Endothelial cell of umbilical vein (primary cell): ENCODE measurements around the gene SAP130. TPM values are rescaled to one million over a fixed set of nuclear protein-coding genes. Genes with fewer than 3 reads are reported as not detected.

Experiments used
- BruUV-seq: library from RNA; stranded (reverse); fragments of 400-500 nt; replicated peaks from 2 replicates; lab custom pipeline; 2021; lab: Mats Ljungman, UMichigan
- CTCF ChIA-PET: fragments of 300-600, 350-600 bp; sonication (Branson Sonifier 250); formaldehyde crosslinking; loops from one replicate; lab custom pipeline; 2021; ENCODE audit warnings: antibody characterized with exemption, inconsistent platforms; lab: Charles Lee
- POLR2A ChIA-PET: fragments of 300-600, 350-600 bp; sonication (Branson Sonifier 250); formaldehyde crosslinking; loops from one replicate; lab custom pipeline; 2021; ENCODE audit warnings: antibody characterized with exemption, inconsistent platforms; lab: Charles Lee
- DNase-seq: peaks from one replicate; pipeline ENCODE4 v3.0.0-alpha.2; 2011; ENCODE audit warnings: low read depth, low spot score
- FAIRE-seq: peaks from 2 replicates; lab custom pipeline; 2011; peaks lifted over from hg19 to GRCh38; lab: Jason Lieb, UNC
- H2AFZ ChIP-seq: 2 replicates; pipeline ENCODE4 v1.6.0; 2012; ENCODE audit warnings: low read depth, low read length, control low read depth, inconsistent platforms
- H3K27ac ChIP-seq: 2 replicates; pipeline ENCODE4 v1.5.1; 2011; ENCODE audit warnings: low read depth, mild to moderate bottlenecking, control low read depth, low read length, moderate library complexity; ENCODE audit not compliant: insufficient read depth
- H3K27me3 ChIP-seq, 2 experiments: 2 replicates each; pipeline versions ENCODE4 v1.6.0 to v1.6.1; 2011; ENCODE audit warnings: low read length in 2 of 2, mixed read lengths in 1 of 2; ENCODE audit not compliant: control insufficient read depth in 2 of 2, insufficient read depth in 2 of 2
- H3K36me3 ChIP-seq, 2 experiments: 2 replicates in 1 of 2; 3 replicates in 1 of 2; pipeline ENCODE4 v1.5.1; 2011; ENCODE audit warnings: low read length in 2 of 2, mild to moderate bottlenecking in 1 of 2, moderate library complexity in 1 of 2; ENCODE audit not compliant: control insufficient read depth in 2 of 2, insufficient read depth in 2 of 2; ENCODE audit errors: extremely low read depth in 1 of 2
- H3K4me1 ChIP-seq: 3 replicates; pipeline ENCODE4 v1.5.1; 2011; ENCODE audit warnings: mild to moderate bottlenecking, low read length; ENCODE audit not compliant: control insufficient read depth, insufficient read depth; ENCODE audit errors: extremely low read depth
- H3K4me2 ChIP-seq: 2 replicates; pipeline ENCODE4 v1.6.1; 2011; ENCODE audit warnings: low read length, control low read depth, mixed read lengths; ENCODE audit not compliant: insufficient read depth
- H3K4me3 ChIP-seq, 3 experiments: fragments of 200-600 bp in 1 of 3; sonication (generic), shearing (Covaris generic) in 1 of 3; replicated peaks in 1 of 3; 2 replicates each; pipeline ENCODE4 v1.5.1; 2011 to 2016; ENCODE audit warnings: control low read depth in 3 of 3, low read length in 3 of 3, mild to moderate bottlenecking in 2 of 3, inconsistent platforms in 1 of 3, low read depth in 1 of 3, moderate library complexity in 1 of 3; ENCODE audit not compliant: insufficient read depth in 1 of 3
- H3K79me2 ChIP-seq: 2 replicates; pipeline ENCODE4 v1.6.0; 2012; ENCODE audit warnings: low read length, inconsistent platforms; ENCODE audit not compliant: control insufficient read depth, insufficient read depth
- H3K9ac ChIP-seq: replicated peaks from 2 replicates; pipeline ENCODE3; 2011; ENCODE audit warnings: low read length, control low read depth; ENCODE audit not compliant: insufficient read depth; ENCODE audit errors: extremely low read depth
- H3K9me1 ChIP-seq: replicated peaks from 3 replicates; pipeline ENCODE4 v1.6.0; 2011; ENCODE audit warnings: mild to moderate bottlenecking, low read length; ENCODE audit not compliant: control insufficient read depth, insufficient read depth; ENCODE audit errors: extremely low read depth
- H3K9me3 ChIP-seq: replicated peaks from 2 replicates; pipeline ENCODE4 v1.5.1; 2012; ENCODE audit warnings: low read length, inconsistent platforms; ENCODE audit not compliant: control insufficient read depth, insufficient read depth
- H4K20me1 ChIP-seq: replicated peaks from 2 replicates; pipeline ENCODE3; 2011; ENCODE audit warnings: mild to moderate bottlenecking, low read length; ENCODE audit not compliant: control insufficient read depth, insufficient read depth; ENCODE audit errors: extremely low read depth
- EZH2 ChIP-seq: IDR thresholded peaks from 2 replicates; pipeline ENCODE4 v1.6.1; 2012; ENCODE audit warnings: borderline replicate concordance, low read depth, mild to moderate bottlenecking, moderate library complexity, low read length, inconsistent platforms; ENCODE audit not compliant: severe bottlenecking
- FOS ChIP-seq: IDR thresholded peaks from 2 replicates; pipeline ENCODE4 v1.6.1; 2011; ENCODE audit warnings: mild to moderate bottlenecking, low read length, moderate library complexity, borderline replicate concordance; ENCODE audit not compliant: insufficient read depth
- GATA2 ChIP-seq: IDR thresholded peaks from 2 replicates; pipeline ENCODE4 v1.7.0; 2011; ENCODE audit warnings: low read depth, mild to moderate bottlenecking, moderate library complexity, mixed read lengths, low read length; ENCODE audit not compliant: insufficient read length, insufficient read depth
- JUN ChIP-seq: IDR thresholded peaks from 2 replicates; pipeline ENCODE4 v1.6.1; 2011; ENCODE audit warnings: borderline replicate concordance, low read depth; ENCODE audit not compliant: insufficient read length, insufficient read depth
- MYC ChIP-seq: IDR thresholded peaks from one replicate; pipeline ENCODE4 v1.6.1; 2011; ENCODE audit warnings: mild to moderate bottlenecking, low read depth, low read length
- POLR2A ChIP-seq: IDR thresholded peaks from 2 replicates; pipeline ENCODE4 v1.6.1; 2012; ENCODE audit warnings: low read depth, mild to moderate bottlenecking, control low read depth, low read length
- POLR2AphosphoS5 ChIP-seq: IDR thresholded peaks from 2 replicates; pipeline ENCODE4 v1.6.1; 2012; ENCODE audit warnings: low read depth, mild to moderate bottlenecking, control low read depth, low read length, moderate library complexity; ENCODE audit not compliant: insufficient read depth
- dilution Hi-C: fragments of 300-500 bp; cut with MboI; formaldehyde crosslinking; loops from one replicate; pipeline ENCODE4 v1.15.0; 2019; ENCODE audit warnings: low sequenced_read_pairs; ENCODE audit not compliant: extremely low pct_ligation_motif_present
- intact Hi-C: fragments of 100-400 bp; cut with micrococcal nuclease; formaldehyde crosslinking; loops from one replicate; pipeline ENCODE4 v1.10.0; 2022
- polyA plus RNA-seq, 4 experiments: library from polyadenylated mRNA; depleted of rRNA in 3 of 4; stranded (reverse) in 3 of 4; unstranded in 1 of 4; fragments of >200 nt; gene quantifications; 2 replicates each; pipeline versions ENCODE4 v1.2.1 to v1.2.3, GENCODE V29; 2011 to 2012; ENCODE audit warnings: missing spikeins in 1 of 4
- total RNA-seq: library from RNA; stranded (reverse); gene quantifications from 2 replicates; pipeline ENCODE4 v1.2.3, GENCODE V29; 2021
- TF ChIP-seq, protein P1 (sequence below): IDR thresholded peaks from 2 replicates; pipeline ENCODE4 v1.6.1; 2011; ENCODE audit not compliant: insufficient read depth, insufficient read length
- TF ChIP-seq, protein P2 (sequence below), 2 donors: IDR thresholded peaks; 1 replicate in 1 of 2; 2 replicates in 1 of 2; pipeline ENCODE4 v1.5.1; 2011; ENCODE audit warnings: low read length in 2 of 2, mild to moderate bottlenecking in 2 of 2, moderate library complexity in 2 of 2, control low read depth in 1 of 2, inconsistent platforms in 1 of 2, low read depth in 1 of 2; ENCODE audit not compliant: insufficient read depth in 1 of 2; ENCODE audit errors: extremely low read depth in 1 of 2

SAP130 gene
- total and polyA plus RNA-seq, 2 donors (not counting 3 experiments of a cell fraction or from before 2014, with no cell fraction given): 26.8 to 34.3 TPM

DNA sequence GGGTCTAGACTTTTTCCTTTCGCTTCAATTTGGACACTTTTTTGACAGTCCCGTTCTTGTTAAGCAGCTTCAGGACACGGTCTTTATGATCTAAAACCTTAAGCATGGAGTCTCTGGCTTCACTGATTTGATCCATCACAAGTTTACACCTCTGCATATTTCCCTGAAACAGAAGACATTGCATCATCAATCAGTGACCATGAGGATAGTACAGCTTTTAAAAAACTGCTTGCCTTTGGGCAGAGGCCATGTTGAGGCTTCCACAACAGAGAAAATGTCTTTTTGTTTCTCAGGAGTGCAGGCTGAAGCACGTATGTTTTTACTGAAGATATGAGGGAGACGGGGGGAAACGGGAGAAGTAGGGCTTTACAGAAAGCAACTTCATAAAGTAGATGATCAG lies 85.9 kb downstream of the SAP130 start:
- Histone ChIP-seq H4K20me1 (no peaks in the 10 kb centered on the region), H3K36me3 (peaks cover 14 to 19% of the 10 kb centered on the region in 2 experiments), H3K9me3 (no peaks in the 10 kb centered on the region), H3K4me3 (no peak overlapping the region), H3K4me1 (no peaks in the 10 kb centered on the region), H3K27me3 (no peaks in the 10 kb centered on the region), H3K9ac (no peak overlapping the region), H2AFZ (no peak overlapping the region), H3K79me2 (no peaks in the 10 kb centered on the region), H3K27ac (no peak overlapping the region), H3K9me1 (no peaks in the 10 kb centered on the region), H3K4me2 (no peak overlapping the region)
- intact Hi-C loops (no loop called here), dilution Hi-C loops (no loop called here)
- no peak for FAIRE-seq
- ChIA-PET POLR2A (no interaction called here), CTCF (interaction anchor here (0.7 to 1.1 kb wide), 2 partner anchors 15 to 19 kb away, joined by 3 read pairs; no protein-coding TSS in a partner anchor)
- DNase-seq: no peak
- TF ChIP-seq GATA2: no peak
- no peak for TF ChIP-seq FOS
- no peak for TF ChIP-seq POLR2AphosphoS5
- TF ChIP-seq, protein P1, sequence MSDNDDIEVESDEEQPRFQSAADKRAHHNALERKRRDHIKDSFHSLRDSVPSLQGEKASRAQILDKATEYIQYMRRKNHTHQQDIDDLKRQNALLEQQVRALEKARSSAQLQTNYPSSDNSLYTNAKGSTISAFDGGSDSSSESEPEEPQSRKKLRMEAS: no peak
- no peak for TF ChIP-seq JUN
- TF ChIP-seq MYC: no peak
- no peak for TF ChIP-seq POLR2A
- TF ChIP-seq, protein P2, sequence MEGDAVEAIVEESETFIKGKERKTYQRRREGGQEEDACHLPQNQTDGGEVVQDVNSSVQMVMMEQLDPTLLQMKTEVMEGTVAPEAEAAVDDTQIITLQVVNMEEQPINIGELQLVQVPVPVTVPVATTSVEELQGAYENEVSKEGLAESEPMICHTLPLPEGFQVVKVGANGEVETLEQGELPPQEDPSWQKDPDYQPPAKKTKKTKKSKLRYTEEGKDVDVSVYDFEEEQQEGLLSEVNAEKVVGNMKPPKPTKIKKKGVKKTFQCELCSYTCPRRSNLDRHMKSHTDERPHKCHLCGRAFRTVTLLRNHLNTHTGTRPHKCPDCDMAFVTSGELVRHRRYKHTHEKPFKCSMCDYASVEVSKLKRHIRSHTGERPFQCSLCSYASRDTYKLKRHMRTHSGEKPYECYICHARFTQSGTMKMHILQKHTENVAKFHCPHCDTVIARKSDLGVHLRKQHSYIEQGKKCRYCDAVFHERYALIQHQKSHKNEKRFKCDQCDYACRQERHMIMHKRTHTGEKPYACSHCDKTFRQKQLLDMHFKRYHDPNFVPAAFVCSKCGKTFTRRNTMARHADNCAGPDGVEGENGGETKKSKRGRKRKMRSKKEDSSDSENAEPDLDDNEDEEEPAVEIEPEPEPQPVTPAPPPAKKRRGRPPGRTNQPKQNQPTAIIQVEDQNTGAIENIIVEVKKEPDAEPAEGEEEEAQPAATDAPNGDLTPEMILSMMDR (IDR thresholded peaks at IDR 0.05; ENCODE audit: extremely low read depth in 1 of 2, insufficient read depth in 1 of 2, low read depth in 1 of 2, low read length in 2 of 2): no peak
- TF ChIP-seq EZH2: no peak
- no TSS peak for BruUV-seq
